ENCODE data around the gene PCDHB4. TPM values are rescaled to one million over a fixed set of nuclear protein-coding genes. Genes with fewer than 3 reads are reported as not detected.

Gene PCDHB4
- total and polyA plus RNA-seq, 2 of the 13 experiments (the other 11 are each of a cell fraction or from before 2014, with no cell fraction given): 0.08 to 0.13 TPM

DNA sequence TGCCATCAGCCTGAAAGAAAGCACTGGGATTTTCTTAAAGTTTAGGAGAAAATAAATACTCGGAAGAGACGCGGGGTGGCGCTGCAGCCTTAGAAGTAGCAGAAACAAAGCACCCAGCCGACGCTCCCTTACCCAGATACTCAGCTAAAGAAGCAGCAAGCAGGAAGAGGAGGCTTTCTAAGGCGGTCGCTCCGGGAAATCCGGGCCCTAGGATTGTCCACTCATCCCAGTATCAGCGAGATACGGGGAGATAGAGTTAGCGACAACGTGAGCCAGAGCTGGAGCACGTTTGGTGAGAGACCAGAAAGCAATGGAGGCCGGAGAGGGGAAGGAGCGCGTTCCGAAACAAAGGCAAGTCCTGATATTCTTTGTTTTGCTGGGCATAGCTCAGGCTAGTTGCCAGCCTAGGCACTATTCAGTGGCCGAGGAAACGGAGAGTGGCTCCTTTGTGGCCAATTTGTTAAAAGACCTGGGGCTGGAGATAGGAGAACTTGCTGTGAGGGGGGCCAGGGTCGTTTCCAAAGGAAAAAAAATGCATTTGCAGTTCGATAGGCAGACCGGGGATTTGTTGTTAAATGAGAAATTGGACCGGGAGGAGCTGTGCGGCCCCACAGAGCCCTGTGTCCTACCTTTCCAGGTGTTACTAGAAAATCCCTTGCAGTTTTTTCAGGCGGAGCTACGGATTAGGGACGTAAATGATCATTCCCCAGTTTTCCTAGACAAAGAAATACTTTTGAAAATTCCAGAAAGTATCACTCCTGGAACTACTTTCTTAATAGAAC is 26.9 kb upstream of the PCDHB4 start, which contains the start of gene PCDHB2 (continued):
- TF ChIP-seq POLR2A (IDR thresholded peaks at IDR 0.05; ENCODE audit: insufficient read depth in 1 of 2, low read depth in 2 of 2, low read length in 2 of 2): peak; percentile 59 to 69
- no peak for TF ChIP-seq ESRRA (CRISPR knock-in tag; IDR thresholded peaks at IDR 0.05; ENCODE audit: low read depth)
- TF ChIP-seq PTBP1 (IDR thresholded peaks at IDR 0.05; ENCODE audit: low read depth, low read length, poor library complexity, severe bottlenecking): no peak
- no peak for TF ChIP-seq ZNF33B (CRISPR knock-in tag; IDR thresholded peaks at IDR 0.05)
- no peak for TF ChIP-seq DMTF1 (CRISPR knock-in tag; IDR thresholded peaks at IDR 0.05)
- no peak for TF ChIP-seq ZNF253 (CRISPR knock-in tag; IDR thresholded peaks at IDR 0.05; ENCODE audit: borderline replicate concordance)
- 0 out of 2 replicates have a peak, but pooled peaks have one; percentile 10 for TF ChIP-seq MED1 (CRISPR knock-in tag; IDR thresholded peaks at IDR 0.05)
- no peak for TF ChIP-seq ISX (CRISPR knock-in tag; conservative IDR thresholded peaks at IDR 0.05)
- no peak for TF ChIP-seq RARG (CRISPR knock-in tag; IDR thresholded peaks at IDR 0.05; ENCODE audit: low read depth)
- TF ChIP-seq ZNF780A (CRISPR knock-in tag; IDR thresholded peaks at IDR 0.05): no peak
- TF ChIP-seq, protein P1, sequence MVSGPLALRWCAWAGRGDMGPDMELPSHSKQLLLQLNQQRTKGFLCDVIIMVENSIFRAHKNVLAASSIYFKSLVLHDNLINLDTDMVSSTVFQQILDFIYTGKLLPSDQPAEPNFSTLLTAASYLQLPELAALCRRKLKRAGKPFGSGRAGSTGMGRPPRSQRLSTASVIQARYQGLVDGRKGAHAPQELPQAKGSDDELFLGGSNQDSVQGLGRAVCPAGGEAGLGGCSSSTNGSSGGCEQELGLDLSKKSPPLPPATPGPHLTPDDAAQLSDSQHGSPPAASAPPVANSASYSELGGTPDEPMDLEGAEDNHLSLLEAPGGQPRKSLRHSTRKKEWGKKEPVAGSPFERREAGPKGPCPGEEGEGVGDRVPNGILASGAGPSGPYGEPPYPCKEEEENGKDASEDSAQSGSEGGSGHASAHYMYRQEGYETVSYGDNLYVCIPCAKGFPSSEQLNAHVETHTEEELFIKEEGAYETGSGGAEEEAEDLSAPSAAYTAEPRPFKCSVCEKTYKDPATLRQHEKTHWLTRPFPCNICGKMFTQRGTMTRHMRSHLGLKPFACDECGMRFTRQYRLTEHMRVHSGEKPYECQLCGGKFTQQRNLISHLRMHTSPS (CRISPR knock-in tag; IDR thresholded peaks at IDR 0.05; ENCODE audit: low read depth): 0 out of 2 replicates have a peak, but pooled peaks have one; percentile 28
- TF ChIP-seq HNRNPK (IDR thresholded peaks at IDR 0.05; ENCODE audit: low read depth, low read length, poor library complexity, severe bottlenecking): no peak
- TF ChIP-seq ZNF891 (CRISPR knock-in tag; IDR thresholded peaks at IDR 0.05): 0 out of 2 replicates have a peak, but pooled peaks have one; percentile 37
- no peak for TF ChIP-seq SAFB2 (CRISPR knock-in tag; IDR thresholded peaks at IDR 0.05; ENCODE audit: borderline replicate concordance, low read depth)
- peak; percentile 44; the same call in 1 of the 2 replicates for TF ChIP-seq KMT2B (CRISPR knock-in tag; IDR thresholded peaks at IDR 0.05)
- no peak for TF ChIP-seq KLF15 (CRISPR knock-in tag; IDR thresholded peaks at IDR 0.05; ENCODE audit: borderline replicate concordance)
- peak; percentile 81; the same call in 1 of the 2 replicates for TF ChIP-seq ZNF264 (CRISPR knock-in tag; IDR thresholded peaks at IDR 0.05)
- TF ChIP-seq SETDB1 (CRISPR knock-in tag; IDR thresholded peaks at IDR 0.05; ENCODE audit: borderline replicate concordance): no peak
- TF ChIP-seq NR2F2 (IDR thresholded peaks at IDR 0.05; ENCODE audit: borderline replicate concordance, low read depth): no peak
- TF ChIP-seq, protein P2, sequence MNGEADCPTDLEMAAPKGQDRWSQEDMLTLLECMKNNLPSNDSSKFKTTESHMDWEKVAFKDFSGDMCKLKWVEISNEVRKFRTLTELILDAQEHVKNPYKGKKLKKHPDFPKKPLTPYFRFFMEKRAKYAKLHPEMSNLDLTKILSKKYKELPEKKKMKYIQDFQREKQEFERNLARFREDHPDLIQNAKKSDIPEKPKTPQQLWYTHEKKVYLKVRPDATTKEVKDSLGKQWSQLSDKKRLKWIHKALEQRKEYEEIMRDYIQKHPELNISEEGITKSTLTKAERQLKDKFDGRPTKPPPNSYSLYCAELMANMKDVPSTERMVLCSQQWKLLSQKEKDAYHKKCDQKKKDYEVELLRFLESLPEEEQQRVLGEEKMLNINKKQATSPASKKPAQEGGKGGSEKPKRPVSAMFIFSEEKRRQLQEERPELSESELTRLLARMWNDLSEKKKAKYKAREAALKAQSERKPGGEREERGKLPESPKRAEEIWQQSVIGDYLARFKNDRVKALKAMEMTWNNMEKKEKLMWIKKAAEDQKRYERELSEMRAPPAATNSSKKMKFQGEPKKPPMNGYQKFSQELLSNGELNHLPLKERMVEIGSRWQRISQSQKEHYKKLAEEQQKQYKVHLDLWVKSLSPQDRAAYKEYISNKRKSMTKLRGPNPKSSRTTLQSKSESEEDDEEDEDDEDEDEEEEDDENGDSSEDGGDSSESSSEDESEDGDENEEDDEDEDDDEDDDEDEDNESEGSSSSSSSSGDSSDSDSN (CRISPR knock-in tag; IDR thresholded peaks at IDR 0.05): peak; percentile 72
- peak; percentile 49 for TF ChIP-seq SAP130 (CRISPR knock-in tag; IDR thresholded peaks at IDR 0.05; ENCODE audit: low read depth)
- no peak for TF ChIP-seq DDIT3 (CRISPR knock-in tag; IDR thresholded peaks at IDR 0.05)
- TF ChIP-seq ZMAT3 (CRISPR knock-in tag; conservative IDR thresholded peaks at IDR 0.05): no peak
